HG03196 (cell line): ENCODE results near the gene BMPER.

Source experiments
- ATAC-seq: cut with Tn5 transposase; IDR thresholded peaks from one replicate; pipeline ENCODE4 v1.9.1; 2021; ENCODE audit not compliant: unreplicated experiment

BMPER gene

DNA sequence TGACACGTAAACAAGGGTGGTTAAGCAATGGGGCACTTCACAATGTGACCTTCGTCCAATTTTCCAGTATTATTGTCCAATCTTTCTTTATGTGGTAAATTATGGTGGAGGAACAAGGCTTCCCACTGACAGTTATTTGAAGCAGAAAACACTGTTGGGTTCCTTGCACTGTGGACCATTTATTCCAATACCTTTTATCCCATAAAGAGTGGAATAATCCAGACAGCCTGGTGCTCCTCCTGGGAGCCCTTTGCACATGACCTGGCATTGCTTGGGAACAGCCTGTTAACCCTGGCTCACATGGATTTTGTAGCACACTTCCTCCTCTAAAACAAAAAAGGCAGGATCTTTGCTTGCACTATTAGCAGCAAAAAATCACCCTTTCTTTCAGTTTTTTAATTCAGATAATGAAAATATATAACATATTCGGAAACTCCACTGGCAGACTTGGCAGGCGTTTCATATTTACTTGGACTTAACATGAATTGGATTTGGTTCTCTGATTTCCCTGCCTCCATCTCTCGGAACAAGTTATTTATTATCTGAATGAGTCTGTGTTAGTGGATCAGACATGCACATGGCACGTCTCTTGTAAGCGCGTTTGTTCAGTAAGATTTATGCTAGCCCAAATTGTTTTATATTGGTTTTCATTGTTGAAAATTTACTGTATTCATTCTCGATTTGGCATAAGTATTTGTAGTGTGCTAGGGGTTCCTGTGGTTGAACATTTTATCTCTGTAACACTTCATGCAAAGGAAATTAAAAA lies 59.3 kb downstream of the BMPER start:
- no peak for ATAC-seq

DNA sequence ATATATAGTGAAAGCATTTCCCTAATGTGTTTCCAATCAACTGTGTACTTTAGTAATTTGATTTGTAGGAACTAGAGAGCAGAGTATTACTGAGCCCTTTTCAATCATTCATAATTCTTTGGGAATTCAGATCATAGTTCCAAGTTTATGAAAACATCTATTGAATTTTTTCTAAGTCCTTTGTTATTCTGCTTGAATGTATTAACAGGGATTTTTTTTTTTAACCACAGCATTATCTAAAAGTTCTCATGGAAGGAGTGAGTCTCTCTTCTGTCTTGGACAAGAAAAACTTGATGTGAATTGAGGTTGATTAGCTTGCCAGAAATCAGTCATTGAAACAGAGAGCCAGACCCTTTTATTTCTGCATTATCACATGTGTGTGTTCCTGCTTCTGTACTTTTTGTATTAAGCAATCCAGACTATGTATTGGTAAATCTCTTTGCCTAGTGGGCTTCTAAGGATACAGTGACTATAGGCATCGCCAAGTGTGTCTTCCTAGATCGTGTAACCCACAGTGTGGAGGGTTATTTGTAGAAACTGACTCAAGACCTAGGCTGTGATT lies 59.9 kb downstream of the BMPER start:
- ATAC-seq = no peak

DNA sequence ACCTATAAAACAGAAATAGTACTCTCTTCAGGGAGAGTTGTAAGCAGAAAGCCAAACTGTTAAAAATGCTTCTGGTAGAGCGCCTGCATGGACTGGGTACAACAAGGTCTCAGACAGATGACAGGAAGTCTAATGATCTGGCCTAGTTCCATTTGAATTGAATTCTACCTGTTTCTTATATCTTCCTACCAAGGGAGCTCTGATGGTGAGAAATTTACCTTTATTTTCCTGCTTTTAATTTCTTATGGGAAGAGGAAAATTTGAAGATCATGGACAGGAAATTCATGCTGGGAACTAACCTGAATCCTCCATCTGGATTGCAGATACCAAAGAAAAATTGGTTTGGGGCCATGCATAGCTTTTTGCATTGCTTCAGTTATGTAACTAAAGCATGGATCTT lies 63.3 kb downstream of the BMPER start:
- no peak for ATAC-seq

DNA sequence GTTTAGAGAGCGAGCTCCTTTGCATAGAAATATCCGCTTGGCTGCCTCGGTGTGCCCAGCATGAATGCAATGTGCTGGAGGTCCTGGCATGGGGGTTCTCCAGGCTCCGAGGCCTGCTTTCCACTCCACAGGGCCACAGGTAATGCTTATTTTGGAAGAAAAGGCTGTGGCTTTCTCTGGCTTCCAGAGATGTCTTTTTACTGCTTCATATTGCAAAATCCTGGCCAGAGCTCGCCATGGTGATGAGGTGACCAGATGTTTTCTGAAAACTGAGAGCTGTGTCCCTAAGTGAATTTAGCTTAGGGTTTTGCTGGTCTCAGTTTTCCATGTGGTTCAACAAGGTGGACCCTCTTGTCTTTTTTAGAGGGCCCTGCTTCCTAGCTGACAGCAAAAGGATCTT lies 65.2 kb downstream of the BMPER start:
- no peak for ATAC-seq

DNA sequence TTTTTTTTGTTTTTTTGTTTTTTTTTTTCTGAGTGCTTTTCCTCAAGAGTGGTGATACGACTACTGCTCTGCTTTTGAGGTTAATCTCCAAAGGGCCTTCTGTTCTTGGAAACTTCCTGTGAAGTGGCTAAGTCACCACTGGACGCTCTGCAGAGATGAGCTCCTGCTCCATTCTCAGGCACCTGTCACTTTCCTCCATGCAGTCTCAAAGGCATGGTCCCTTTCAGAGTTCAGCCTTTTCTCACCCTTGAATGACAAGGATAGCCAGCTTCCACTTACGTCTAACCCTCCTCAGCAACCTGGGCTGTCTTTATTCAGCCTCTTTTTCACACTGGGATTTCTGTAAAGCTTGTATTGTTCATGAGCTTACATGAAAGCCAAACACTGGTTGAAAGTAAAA lies 65.8 kb downstream of the BMPER start:
- no peak for ATAC-seq

DNA sequence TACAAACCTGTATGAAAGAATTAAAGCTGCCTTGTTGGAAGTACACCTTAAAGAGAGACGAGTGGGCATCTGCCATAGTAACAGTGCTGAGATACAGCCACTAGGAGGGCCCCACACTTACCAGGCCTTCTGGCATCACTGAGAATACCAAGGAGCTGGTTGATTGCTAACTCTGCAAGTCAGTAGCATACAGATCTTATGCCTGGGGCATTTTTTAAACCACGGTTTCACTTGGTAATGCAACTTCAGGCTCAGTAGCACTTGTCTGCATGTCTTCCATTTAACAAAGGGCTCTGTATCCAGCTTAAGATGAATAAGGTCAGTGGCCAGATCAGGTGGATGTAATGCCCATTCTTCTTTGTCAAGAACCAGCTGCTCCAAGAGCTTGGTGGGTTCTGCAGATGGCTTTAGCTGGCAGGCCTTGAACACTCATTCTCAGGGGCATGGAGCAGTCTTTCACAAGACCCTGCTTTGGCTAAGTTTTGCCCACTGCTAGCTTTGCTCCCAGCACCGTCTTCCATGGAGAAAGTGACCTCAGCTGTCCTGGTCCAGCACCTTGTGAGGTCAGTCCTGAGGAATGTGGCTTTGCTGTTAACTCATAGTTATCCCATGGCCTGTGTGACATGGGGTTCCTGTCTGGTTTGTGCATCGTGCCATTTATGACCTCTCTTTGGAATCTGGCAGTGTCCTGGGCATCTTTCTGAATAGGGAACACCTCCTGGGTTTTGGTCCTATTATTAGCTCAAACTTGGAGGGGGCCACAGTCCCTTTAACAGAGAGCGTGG lies 68.1 kb downstream of the BMPER start:
- no peak for ATAC-seq

DNA sequence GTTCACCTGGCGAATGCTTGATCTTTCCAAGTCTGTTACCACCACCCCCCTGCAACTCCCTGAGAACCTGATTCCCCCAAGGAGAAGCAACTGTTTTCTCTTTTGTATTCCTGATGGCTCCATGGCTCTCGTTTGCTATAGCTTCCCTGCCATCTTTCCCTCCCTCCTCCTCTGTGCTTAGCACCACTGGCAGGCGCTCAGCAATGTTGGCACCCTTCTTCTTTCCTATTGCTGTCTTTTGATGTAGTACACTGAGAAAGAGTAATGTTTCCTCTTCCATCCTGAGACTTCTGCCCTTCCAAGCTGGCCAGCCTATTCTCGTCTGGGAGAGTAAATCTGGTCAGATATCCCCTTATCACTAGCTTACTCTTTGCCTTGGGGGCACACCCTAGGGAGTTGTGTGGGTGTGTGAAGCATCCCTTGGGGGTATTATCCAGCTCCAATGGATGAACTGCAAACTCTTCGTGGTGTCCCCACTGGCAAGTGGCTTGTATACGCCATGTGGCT lies 74.0 kb downstream of the BMPER start:
- ATAC-seq = no peak

DNA sequence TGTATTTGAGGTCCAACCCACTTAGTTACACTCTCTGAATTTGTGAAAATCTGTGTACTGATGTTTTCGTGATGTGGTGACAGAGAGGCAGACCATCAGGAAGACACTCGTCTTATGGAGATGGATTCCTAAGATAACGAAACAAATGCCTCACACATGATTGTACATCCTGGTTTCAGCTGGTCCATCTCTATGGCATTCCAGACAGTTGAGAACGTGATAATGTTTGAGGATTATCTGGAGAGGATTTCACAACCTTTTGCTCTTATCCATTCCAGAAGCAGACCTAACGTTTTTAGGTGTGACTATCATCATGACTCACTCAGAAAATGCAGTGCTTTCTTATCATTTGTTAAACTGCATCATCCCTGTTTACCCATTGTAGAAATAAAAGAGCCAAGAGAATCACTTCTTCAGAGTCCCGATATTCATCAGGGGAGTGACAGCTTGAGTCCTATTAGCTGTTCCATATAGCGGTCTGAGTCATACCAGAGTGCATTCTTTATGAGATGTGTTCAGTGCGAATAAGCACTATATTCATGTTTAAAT lies 74.5 kb downstream of the BMPER start:
- no peak for ATAC-seq

DNA sequence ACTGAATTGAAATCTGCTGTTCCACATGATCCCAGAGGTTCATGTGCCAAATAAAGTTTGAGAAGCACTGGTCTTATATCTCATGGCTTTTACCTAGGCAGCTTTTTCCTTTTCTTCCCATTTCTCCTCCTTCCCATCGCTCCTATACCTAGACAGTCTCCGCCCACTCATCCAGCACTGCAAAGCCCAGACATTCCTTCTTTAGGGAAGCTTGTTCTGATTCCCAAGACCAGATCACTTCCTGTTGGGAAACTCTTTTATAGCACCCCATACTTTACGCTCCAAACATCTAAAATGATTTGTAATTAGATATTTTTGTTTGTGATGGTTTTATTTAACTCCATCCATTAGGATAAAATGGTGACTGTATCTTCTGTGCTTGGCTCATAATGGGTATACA lies 75.9 kb downstream of the BMPER start:
- ATAC-seq = no peak

DNA sequence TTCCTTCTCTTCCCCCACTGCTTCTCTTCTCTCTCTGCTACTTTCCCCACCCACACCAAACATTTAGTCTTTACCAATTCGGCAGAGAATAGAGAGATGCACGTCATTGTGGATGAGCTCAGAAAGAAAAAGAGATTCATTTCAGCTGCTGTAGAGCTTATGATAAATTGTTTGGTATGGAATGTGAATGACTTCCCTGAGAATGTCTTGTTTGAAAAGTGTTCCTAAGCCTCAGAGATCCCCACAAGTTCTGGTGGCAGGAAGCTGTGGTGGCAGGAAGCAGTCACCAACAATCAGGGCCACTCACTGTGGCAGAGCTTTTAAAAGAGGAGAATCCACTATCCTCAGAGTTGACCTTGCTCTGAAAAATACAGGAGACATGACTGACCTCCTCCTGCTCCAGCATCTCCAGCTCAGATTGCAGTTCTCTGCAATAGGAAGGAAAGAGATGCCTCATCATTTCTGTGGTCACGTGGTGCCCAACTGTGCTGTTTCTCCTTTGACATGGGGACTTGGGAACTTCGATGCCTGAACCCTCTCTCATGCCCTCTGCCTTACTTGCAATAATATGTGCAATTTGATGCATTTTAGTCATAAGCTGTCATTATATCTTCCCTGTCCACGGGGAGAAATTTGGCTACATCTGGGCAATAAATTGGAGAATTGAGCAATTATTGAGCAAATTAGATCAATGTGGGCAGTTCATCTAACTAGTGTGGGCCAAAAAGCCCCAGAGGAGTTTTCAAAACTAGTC lies 76.5 kb downstream of the BMPER start:
- ATAC-seq = no peak

DNA sequence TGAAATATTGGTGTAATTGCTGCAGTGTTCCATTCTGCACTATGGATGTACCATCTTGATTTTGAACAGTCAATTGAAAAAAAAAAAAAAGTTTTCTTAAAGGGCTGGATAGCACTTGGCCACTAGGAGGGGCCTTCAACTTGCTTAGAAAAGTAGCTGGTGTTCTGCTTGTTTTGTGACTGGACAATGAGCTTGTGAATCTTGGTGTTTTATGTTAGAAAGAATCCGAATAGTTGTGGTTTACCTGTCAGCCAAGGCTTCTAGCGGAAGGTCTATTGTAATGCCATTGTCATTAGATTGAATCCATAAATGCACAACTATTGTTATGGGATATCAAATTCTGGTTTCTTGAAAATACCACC lies 77.1 kb downstream of the BMPER start:
- ATAC-seq = no peak

DNA sequence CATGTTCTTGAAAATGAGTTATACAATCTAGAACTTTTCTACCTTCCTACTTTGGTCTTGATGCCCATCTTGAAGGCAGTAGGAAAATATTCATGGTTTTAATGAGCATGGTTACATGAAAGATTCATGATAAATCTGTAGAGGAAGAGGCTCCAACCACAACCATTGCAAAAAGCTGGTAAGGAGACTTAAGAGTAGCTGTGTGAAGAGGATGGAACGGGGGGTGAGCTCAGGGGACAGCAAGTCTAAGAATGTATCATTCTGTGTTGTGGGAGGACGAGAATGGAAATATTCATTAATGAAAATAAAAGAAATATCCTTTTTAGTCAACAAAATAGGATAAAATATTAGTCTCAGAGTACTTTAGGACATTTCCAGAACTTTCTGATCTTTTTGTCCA lies 81.1 kb downstream of the BMPER start:
- no peak for ATAC-seq

DNA sequence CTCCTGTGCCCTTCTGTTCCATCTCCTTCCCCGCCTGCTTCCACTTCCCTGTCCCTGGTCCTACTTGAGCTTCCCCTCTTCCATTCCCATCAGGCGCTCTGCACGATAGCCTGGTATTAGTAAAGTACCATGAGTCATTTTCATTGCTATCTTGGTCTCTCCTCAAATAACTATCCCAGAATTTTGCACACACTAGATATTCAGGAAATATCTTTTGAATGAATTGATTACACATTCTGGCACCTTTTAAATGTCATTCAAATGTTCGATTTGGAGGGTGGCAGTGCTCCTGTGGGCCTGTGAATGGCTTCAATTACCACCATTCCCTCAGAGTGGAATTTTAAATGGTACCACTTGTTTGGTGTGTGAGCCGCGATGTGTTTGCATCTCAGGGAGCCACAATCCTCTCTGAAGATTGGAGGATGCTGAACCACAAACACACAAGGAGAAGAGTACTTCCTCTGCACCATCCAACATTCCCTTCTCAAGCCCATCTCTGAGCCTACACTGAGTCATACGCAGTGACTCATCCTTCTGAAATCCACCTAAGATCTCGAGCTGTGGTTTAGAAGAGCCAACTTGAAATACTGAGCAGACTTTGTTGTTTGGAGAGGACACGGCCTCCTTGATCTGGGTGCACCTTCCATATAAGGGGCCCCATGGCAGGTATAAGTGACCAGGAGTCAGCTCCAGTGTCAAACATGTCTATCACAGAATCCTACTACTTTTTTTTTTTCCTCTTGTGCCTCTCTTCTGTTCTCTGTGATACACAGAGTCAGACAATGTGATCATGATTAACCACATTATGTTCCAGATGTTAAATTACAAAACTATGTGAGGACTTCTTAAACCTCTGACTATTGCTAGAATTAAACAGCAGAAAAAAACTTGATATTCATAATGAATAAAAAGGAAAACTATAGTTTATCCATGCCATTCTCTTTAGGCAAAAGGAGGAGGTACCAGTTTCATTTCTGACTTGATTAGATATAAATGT lies 81.9 kb downstream of the BMPER start:
- no peak for ATAC-seq

DNA sequence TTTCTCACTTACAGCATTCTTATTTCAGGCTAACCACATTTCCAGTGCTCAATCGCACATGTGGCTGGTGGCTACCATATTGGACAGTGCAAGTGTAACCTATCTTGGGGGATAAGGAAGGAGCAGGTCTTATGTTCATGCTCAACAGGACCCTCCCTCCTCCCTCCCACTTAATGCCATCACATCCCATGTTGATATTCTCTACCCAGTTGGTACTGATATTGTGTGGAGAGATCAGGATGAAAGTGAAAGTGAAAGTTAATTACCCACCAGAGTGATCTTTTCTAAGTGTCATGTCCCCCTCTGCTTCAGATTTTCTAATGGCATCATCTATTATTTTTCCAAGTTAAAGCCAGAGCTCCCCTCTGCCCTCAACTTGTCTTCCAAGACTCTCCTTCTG lies 91.6 kb downstream of the BMPER start:
- ATAC-seq = no peak

DNA sequence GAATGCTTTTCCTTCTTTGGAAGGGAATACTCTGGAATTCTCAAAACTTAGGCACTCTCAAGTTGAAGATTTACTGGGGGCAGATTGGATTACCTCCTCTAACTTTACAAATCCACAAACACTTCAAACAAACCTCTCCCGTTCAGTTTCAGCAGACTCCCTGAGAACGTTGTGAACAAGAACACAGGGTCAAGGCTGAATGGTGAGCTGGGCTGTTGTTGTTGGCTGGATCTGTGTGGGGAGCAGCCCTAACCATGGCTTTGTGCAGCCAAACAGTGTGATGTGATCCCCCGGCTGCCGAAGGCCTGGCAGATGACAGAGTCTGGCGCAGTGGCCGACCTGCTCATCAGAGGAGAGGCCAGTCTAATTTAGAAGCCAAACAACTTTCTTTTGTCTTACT lies 93.1 kb downstream of the BMPER start:
- ATAC-seq = no peak

DNA sequence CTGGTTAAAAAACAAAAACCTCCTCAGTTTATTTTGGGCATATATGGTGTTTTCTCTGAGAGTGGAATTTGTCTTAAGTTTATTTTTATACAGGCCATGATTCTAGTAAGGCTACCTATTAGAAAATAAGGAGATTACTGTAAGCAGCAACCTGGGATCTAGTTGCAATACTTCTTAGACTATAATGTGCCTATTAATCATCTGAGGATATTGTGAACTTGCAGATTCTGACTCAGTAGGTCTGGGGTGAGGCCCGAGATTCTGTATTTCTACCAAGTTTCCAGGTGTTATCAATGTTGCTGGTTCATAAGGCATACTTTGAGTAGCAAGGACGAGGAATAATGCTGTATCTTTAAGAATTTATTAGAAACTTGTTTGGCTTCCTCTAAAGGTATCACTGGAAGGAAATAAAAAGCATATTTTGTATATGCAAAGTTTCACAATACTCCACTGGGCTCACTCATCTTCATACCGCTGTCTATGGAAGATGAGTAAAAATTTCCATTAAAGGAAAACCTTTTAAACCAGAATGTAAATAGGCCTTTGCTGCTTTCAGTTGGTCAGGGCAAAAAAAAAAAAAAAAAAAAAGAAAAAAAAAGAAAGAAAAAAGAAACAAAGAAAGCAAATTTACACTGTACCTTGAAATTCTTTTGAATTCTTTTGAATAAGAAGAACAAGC lies 105.8 kb downstream of the BMPER start:
- ATAC-seq = no peak

DNA sequence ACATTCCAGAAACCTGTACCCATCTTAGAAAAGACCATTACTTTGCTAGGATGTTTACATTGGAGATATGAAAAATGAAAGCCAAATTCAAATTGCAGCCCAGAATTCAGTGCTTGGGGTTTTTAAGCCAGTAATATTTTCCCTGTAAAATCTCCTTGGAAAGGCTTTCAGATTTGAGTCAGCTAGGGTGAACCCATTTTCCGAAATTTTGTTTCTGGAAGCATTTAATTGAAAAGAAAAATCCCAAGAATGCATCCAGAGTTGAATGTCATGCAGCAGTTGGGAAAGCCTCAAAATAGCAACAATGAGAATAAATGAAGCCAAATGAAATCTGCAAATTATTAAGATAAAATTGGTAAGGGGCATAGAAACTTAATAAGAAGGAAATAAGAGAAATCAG lies 106.4 kb downstream of the BMPER start:
- ATAC-seq = no peak

DNA sequence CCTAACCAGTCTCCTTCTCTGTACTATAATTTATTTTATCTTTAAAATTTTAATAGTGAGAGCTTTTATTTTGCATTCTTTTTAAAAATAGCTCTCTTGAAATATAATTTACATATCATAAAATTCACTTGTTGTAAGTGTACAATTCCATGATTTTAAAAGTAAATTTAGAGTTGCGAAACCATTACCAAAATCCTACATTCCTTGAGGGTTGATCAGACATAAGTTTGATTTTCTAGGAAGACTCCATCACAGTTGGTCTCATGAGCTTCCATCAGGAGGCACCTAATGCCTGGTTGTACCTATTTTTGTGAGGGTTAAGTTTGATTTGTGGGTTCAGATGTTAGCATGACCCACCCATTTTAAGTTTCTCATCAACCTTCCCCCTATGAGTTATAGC lies 108.1 kb downstream of the BMPER start:
- no peak for ATAC-seq

DNA sequence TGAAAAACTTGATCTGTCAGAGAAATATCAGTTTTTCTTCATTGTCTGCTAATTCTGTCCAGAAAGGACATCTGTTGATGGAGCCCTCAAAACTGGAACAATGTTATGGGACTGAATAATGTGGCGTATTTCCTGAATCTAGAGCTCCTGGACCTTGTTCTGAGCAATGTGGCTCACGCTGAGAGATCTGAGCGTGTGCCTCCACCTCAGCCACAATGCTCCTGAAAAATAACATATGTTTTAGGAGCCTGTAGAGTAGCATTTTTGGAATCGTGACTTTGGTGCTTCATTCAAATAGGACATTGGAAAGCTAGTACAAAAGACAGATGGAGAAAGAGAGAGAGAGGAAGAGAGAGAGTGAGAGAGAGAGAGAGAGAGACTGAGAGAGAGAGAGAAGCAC lies 110.3 kb downstream of the BMPER start:
- no peak for ATAC-seq
